ENCODE results near the gene PTCH1.

Gene PTCH1

GRCh38 chr9:95498641-95499040 is 18.1 kb downstream of the PTCH1 start:
- DNase-seq (ENCODE audit: low read depth) = no peak
- TF ChIP-seq, protein P1, sequence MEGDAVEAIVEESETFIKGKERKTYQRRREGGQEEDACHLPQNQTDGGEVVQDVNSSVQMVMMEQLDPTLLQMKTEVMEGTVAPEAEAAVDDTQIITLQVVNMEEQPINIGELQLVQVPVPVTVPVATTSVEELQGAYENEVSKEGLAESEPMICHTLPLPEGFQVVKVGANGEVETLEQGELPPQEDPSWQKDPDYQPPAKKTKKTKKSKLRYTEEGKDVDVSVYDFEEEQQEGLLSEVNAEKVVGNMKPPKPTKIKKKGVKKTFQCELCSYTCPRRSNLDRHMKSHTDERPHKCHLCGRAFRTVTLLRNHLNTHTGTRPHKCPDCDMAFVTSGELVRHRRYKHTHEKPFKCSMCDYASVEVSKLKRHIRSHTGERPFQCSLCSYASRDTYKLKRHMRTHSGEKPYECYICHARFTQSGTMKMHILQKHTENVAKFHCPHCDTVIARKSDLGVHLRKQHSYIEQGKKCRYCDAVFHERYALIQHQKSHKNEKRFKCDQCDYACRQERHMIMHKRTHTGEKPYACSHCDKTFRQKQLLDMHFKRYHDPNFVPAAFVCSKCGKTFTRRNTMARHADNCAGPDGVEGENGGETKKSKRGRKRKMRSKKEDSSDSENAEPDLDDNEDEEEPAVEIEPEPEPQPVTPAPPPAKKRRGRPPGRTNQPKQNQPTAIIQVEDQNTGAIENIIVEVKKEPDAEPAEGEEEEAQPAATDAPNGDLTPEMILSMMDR (conservative IDR thresholded peaks at IDR 0.05; ENCODE audit: low read length) = no peak
- no peak overlapping the region for H3K4me3 ChIP-seq (ENCODE audit: low read length)

DNA sequence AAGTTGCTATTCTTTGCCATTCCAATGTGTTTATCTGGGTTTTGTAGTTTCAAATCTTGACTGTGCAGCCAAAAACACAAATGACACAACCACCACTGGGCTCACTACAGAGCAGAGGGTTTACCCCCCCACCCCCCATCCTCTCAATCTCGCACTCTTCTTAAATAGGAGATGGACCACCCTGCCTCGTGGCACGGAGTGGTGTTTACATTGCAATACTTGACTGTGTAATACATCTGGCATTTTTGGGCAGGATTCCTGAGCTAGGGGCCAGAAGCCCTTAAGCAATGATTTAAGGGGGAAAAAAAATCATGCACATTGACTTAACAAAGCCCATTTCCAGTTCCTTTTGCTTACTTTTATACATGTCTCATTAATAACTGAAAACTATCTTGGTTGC is 19.0 kb downstream of the PTCH1 start:
- H3K4me3 ChIP-seq (ENCODE audit: low read length) = no peak overlapping the region
- DNase-seq (ENCODE audit: low read depth) = peak; percentile 92
- TF ChIP-seq, protein P1 (conservative IDR thresholded peaks at IDR 0.05; ENCODE audit: low read length) = no peak

DNA sequence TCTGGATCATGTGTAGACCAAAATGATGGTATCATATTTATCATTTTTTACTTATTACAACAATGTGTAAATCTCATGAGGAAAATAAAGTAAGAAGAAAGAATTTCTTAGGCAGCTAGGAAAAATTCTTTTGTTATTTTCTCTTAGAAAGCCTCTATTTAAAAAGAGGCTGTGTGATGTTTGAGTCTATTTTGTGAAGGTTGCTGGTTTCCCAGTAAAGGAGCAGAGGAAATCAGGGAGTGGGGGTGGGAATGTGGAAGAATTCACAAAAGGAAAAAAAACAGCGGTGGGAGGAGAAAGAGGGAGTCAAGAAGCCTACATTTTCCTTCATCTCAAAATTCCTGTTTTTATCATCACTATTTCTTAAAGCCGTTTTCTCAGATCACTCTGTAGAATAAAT is 20.1 kb downstream of the PTCH1 start:
- TF ChIP-seq, protein P1 (conservative IDR thresholded peaks at IDR 0.05; ENCODE audit: low read length) = no peak
- no peak overlapping the region for H3K4me3 ChIP-seq (ENCODE audit: low read length)
- DNase-seq (ENCODE audit: low read depth) = peak; percentile 41

GRCh38 chr9:95495961-95496360 is 20.8 kb downstream of the PTCH1 start:
- no peak for DNase-seq (ENCODE audit: low read depth)
- TF ChIP-seq, protein P1 (conservative IDR thresholded peaks at IDR 0.05; ENCODE audit: low read length) = no peak
- H3K4me3 ChIP-seq (ENCODE audit: low read length) = no peak overlapping the region

DNA sequence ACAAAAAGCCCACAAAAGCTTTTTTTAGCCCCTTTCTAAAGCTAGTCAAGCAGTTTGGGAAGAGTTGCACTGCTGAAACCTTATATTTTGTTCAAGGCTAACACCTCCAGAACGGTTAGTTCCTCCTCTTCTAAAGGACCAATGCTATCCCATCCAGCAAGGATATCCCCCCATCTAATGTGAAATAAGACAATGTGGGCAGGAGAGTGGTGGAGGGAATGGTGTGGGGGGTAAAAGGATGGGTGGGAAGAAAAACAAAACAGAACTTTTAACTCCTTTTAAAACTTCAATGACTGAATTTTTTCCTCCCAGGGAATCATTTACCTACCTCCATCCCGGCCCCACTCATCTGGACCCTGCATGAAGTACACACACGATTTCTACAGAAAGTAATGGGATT is 21.2 kb downstream of the PTCH1 start:
- DNase-seq (ENCODE audit: low read depth) = no peak
- TF ChIP-seq, protein P1 (conservative IDR thresholded peaks at IDR 0.05; ENCODE audit: low read length) = no peak
- H3K4me3 ChIP-seq (ENCODE audit: low read length) = no peak overlapping the region

- no peak overlapping the region for H3K4me3 ChIP-seq (ENCODE audit: low read length)
- TF ChIP-seq, protein P1 (conservative IDR thresholded peaks at IDR 0.05; ENCODE audit: low read length) = no peak
- no peak for DNase-seq (ENCODE audit: low read depth)
These were observed 22.1 kb downstream of the PTCH1 start for GRCh38 chr9:95494416-95495371.

DNA sequence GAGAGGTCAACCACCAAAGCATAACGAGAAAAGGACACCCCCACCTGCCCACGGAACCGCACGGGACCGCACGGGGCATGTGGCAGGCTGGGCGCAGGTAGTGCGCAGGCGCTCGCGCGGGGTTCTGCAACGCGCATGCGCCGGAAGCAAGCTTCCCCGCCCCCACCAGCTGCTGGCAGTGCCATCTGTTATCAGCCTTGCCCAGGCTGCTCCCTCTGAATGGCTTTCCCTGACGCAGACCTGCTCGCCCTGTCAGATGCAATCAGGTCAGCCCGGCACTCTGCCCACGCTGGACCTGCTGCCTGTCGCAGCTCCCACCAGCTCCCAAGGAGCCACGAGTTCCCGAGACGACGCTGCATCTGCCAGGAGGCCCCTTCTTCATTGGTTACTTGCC is 22.8 kb downstream of the PTCH1 start:
- no peak overlapping the region for H3K4me3 ChIP-seq (ENCODE audit: low read length)
- no peak for DNase-seq (ENCODE audit: low read depth)
- TF ChIP-seq, protein P1 (conservative IDR thresholded peaks at IDR 0.05; ENCODE audit: low read length) = no peak

Data from AG10803 (cell line).